HepG2 (cell line): ENCODE data around the gene AADAT. TPM values are rescaled to one million over a fixed set of nuclear protein-coding genes. Genes with fewer than 3 reads are reported as not detected.

ENCODE experiments used
- ATAC-seq: fragments of 200-7000 bp; cut with Tn5 transposase; 3 replicates; pipeline ENCODE4 v1.9.1; 2020; ENCODE audit warnings: mild to moderate bottlenecking, moderate library complexity
- BruUV-seq: library from RNA; stranded (reverse); fragments of 400-500 nt; replicated peaks from 2 replicates; lab custom pipeline; 2021; lab: Mats Ljungman, UMichigan
- CTCF ChIA-PET: fragments of 300-600 bp; formaldehyde crosslinking; extraction: SDS; loops from one replicate; lab custom pipeline; 2021; ENCODE audit warnings: low total read pairs, inconsistent platforms, low intra/inter-chr PET ratio; lab: Yijun Ruan, JAX
- POLR2A ChIA-PET: fragments of 350-600 bp; sonication (Branson Sonifier 250); formaldehyde crosslinking; loops from one replicate; lab custom pipeline; 2020; ENCODE audit warnings: antibody characterized with exemption, inconsistent platforms; lab: Yijun Ruan, JAX
- DNase-seq: peaks from one replicate; pipeline ENCODE4 v3.0.0-alpha.2; 2015; ENCODE audit warnings: low spot score
- FAIRE-seq: peaks from 3 replicates; lab custom pipeline; 2011; peaks lifted over from hg19 to GRCh38; lab: Jason Lieb, UNC
- H2AFZ ChIP-seq: one replicate; pipeline ENCODE4 v1.6.1; 2011; ENCODE audit warnings: low read length, inconsistent platforms
- H3K27ac ChIP-seq: fragments of 300-600 bp; 3 replicates; pipeline ENCODE4 v1.8.0; 2011; ENCODE audit warnings: mixed run types, mild to moderate bottlenecking, mixed read lengths, low read length, inconsistent platforms; ENCODE audit not compliant: insufficient read depth; ENCODE audit errors: extremely low read length
- H3K27me3 ChIP-seq, 2 experiments: fragments of 200-600 bp in 1 of 2; 2 replicates in 1 of 2; 3 replicates in 1 of 2; pipeline versions ENCODE4 v1.6.0 to v1.8.0; 2011; ENCODE audit warnings: low read length in 2 of 2, mild to moderate bottlenecking in 2 of 2, moderate library complexity in 2 of 2, inconsistent platforms in 1 of 2; ENCODE audit not compliant: insufficient read depth in 2 of 2, control insufficient read depth in 1 of 2
- H3K36me3 ChIP-seq, 2 experiments: fragments of 200-600 bp in 1 of 2; replicated peaks in 1 of 2; 2 replicates in 1 of 2; 3 replicates in 1 of 2; pipeline versions ENCODE4 v1.5.1 to v1.8.0; 2011; ENCODE audit warnings: low read length in 2 of 2, inconsistent platforms in 1 of 2; ENCODE audit not compliant: insufficient read depth in 2 of 2, control insufficient read depth in 1 of 2
- H3K4me1 ChIP-seq: 2 replicates; pipeline ENCODE4 v1.5.1; 2012; ENCODE audit warnings: low read length, inconsistent platforms; ENCODE audit not compliant: insufficient read depth
- H3K4me2 ChIP-seq: 2 replicates; pipeline ENCODE4 v1.6.0; 2011; ENCODE audit warnings: low read depth, low read length, inconsistent platforms
- H3K4me3 ChIP-seq, 3 experiments: fragments of 200-600 bp in 1 of 3; sonication (generic), shearing (Covaris generic) in 1 of 3; replicated peaks in 1 of 3; 2 replicates each; pipeline ENCODE4 v1.5.1; 2011 to 2016; ENCODE audit warnings: low read length in 3 of 3, inconsistent platforms in 2 of 3, low read depth in 2 of 3, mild to moderate bottlenecking in 2 of 3, control low read depth in 1 of 3, mixed read lengths in 1 of 3; ENCODE audit not compliant: insufficient read depth in 1 of 3
- H3K79me2 ChIP-seq: one replicate; pipeline ENCODE4 v1.6.1; 2011; ENCODE audit warnings: low read length, inconsistent platforms; ENCODE audit not compliant: insufficient read depth
- H3K9ac ChIP-seq: 2 replicates; pipeline ENCODE4 v1.6.0; 2011; ENCODE audit warnings: mild to moderate bottlenecking, low read depth, low read length, inconsistent platforms; ENCODE audit not compliant: insufficient read depth
- H3K9me3 ChIP-seq: 2 replicates; pipeline ENCODE4 v1.5.1; 2012; ENCODE audit warnings: mild to moderate bottlenecking, low read length
- H4K20me1 ChIP-seq: 2 replicates; pipeline ENCODE4 v1.6.0; 2011; ENCODE audit warnings: inconsistent platforms, mild to moderate bottlenecking, low read length, moderate library complexity; ENCODE audit not compliant: insufficient read depth
- ATF7 ChIP-seq, 2 experiments: fragments of 450-650 bp in 1 of 2; sonication (generic) in 1 of 2; formaldehyde crosslinking in 1 of 2; IDR thresholded peaks; 2 replicates each; pipeline versions ENCODE4 v1.4.0 to v1.6.1; 2016 to 2020; ENCODE audit warnings: antibody characterized with exemption in 1 of 2, mild to moderate bottlenecking in 1 of 2, missing genetic modification reagents in 1 of 2
- ATM ChIP-seq: fragments of 450-650 bp; IDR thresholded peaks from 2 replicates; pipeline ENCODE4 v1.7.1; 2017; ENCODE audit warnings: mild to moderate bottlenecking, borderline replicate concordance
- JDP2 ChIP-seq: sonication (generic); formaldehyde crosslinking; IDR thresholded peaks from 2 replicates; pipeline ENCODE4 v1.8.1; 2022; ENCODE audit warnings: missing genetic modification reagents, borderline replicate concordance
- KDM5B ChIP-seq: sonication (generic); formaldehyde crosslinking; IDR thresholded peaks from 2 replicates; pipeline ENCODE4 v1.4.0; 2020; ENCODE audit warnings: missing genetic modification reagents, mild to moderate bottlenecking, borderline replicate concordance
- LRRFIP1 ChIP-seq: sonication (generic); formaldehyde crosslinking; conservative IDR thresholded peaks from 2 replicates; pipeline ENCODE4 v1.4.0; 2020; ENCODE audit warnings: missing genetic modification reagents
- NFKB2 ChIP-seq: sonication (generic); formaldehyde crosslinking; IDR thresholded peaks from 2 replicates; pipeline ENCODE4 v1.4.0; 2020; ENCODE audit warnings: missing genetic modification reagents, borderline replicate concordance
- PBX2 ChIP-seq: IDR thresholded peaks from 2 replicates; pipeline ENCODE4 v1.6.1; 2016; ENCODE audit warnings: control low read depth
- SYNCRIP ChIP-seq: fragments of 200-400 bp; formaldehyde crosslinking; IDR thresholded peaks from 2 replicates; pipeline ENCODE4 v1.6.1; 2018; ENCODE audit warnings: mild to moderate bottlenecking, low read depth, low read length; ENCODE audit not compliant: insufficient read depth
- TBL1XR1 ChIP-seq: fragments of 150-350 bp; IDR thresholded peaks from 2 replicates; pipeline ENCODE4 v1.6.1; 2014; ENCODE audit warnings: borderline replicate concordance, low read length; ENCODE audit not compliant: partially characterized antibody
- ZNF781 ChIP-seq: sonication (generic); formaldehyde crosslinking; IDR thresholded peaks from 2 replicates; pipeline ENCODE4 v1.5.1; 2020; ENCODE audit warnings: borderline replicate concordance, mild to moderate bottlenecking, missing genetic modification reagents; ENCODE audit errors: not compliant biosample characterization
- WGBS: methylation state at CpG from one replicate; pipeline ENCODE4 v1.1.6; 2017; ENCODE audit warnings: low lambda C conversion rate; 5-methylcytosine and 5-hydroxymethylcytosine counted together
- in situ Hi-C: cut with HindIII; loops from 2 replicates; pipeline ENCODE4 v1.10.0; 2017; ENCODE audit warnings: low pct_unique_long_range_greater_than_20kb; ENCODE audit not compliant: extremely low pct_ligation_motif_present
- intact Hi-C: fragments of 100-400 bp; cut with micrococcal nuclease; formaldehyde crosslinking; loops from one replicate; pipeline ENCODE4 v1.10.0; 2022; ENCODE audit not compliant: unreplicated experiment
- polyA plus RNA-seq, 8 experiments: library from polyadenylated mRNA; depleted of rRNA in 3 of 8; stranded (reverse) in 7 of 8; unstranded in 1 of 8; fragments of >200 nt; fragmentation: Illumina TruSeq in 4 of 8; extraction: Trizol in 4 of 8; gene quantifications; 2 replicates each; pipeline versions ENCODE4 v1.2.1 to v1.2.3, GENCODE V29; 2011 to 2016; ENCODE audit warnings: low read depth in 4 of 8, missing spikeins in 1 of 8, mixed read lengths in 1 of 8; ENCODE audit not compliant: insufficient read depth in 1 of 8
- total RNA-seq, 5 experiments: library from RNA; depleted of rRNA; stranded (reverse); fragments of >200 nt; fragmentation: Illumina TruSeq; extraction: Trizol; gene quantifications; 2 replicates each; pipeline ENCODE4 v1.2.3, GENCODE V29; 2016; ENCODE audit warnings: low read depth in 1 of 5
- TF ChIP-seq, protein P1 (sequence below): IDR thresholded peaks from 2 replicates; pipeline ENCODE4 v1.6.1; 2018; ENCODE audit warnings: missing genetic modification reagents

Gene AADAT
- total and polyA plus RNA-seq, 2 of the 13 experiments (the other 11 are each of a cell fraction or from before 2014, with no cell fraction given) = 6.1 to 9.1 TPM

GRCh38 chr4:170049766-170050165 lies 40.0 kb downstream of the AADAT start:
- Histone ChIP-seq H3K4me1 (no peaks in the 10 kb centered on the region), H3K36me3 (no peaks in the 10 kb centered on the region), H4K20me1 (no peaks in the 10 kb centered on the region), H3K4me2 (no peak overlapping the region), H3K4me3 (no peak overlapping the region)
- no peak for ATAC-seq
- FAIRE-seq = no peak
- 57% methylated on average over 6 of the region's 6 CpGs for WGBS
- no peak for TF ChIP-seq PBX2 (CRISPR knock-in tag)
- no peak for TF ChIP-seq LRRFIP1 (CRISPR knock-in tag)
- TF ChIP-seq ATF7 (IDR thresholded peaks at IDR 0.05) = no peak
- no peak for TF ChIP-seq ATF7 (CRISPR knock-in tag; IDR thresholded peaks at IDR 0.05)
- no peak for TF ChIP-seq JDP2
- TF ChIP-seq, protein P1, sequence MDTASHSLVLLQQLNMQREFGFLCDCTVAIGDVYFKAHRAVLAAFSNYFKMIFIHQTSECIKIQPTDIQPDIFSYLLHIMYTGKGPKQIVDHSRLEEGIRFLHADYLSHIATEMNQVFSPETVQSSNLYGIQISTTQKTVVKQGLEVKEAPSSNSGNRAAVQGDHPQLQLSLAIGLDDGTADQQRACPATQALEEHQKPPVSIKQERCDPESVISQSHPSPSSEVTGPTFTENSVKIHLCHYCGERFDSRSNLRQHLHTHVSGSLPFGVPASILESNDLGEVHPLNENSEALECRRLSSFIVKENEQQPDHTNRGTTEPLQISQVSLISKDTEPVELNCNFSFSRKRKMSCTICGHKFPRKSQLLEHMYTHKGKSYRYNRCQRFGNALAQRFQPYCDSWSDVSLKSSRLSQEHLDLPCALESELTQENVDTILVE (CRISPR knock-in tag) = no peak
- TF ChIP-seq KDM5B (CRISPR knock-in tag) = no peak
- no peak for TF ChIP-seq SYNCRIP
- TF ChIP-seq ZNF781 (CRISPR knock-in tag) = no peak
- TF ChIP-seq NFKB2 (CRISPR knock-in tag) = no peak
- no peak for TF ChIP-seq TBL1XR1
- TF ChIP-seq ATM = no peak
- TF ChIP-seq, all 625 proteins: peak for 0
- CTCF ChIA-PET = no interaction called here
- Histone ChIP-seq H2AFZ (no peak overlapping the region), H3K9me3 (no peaks in the 10 kb centered on the region), H3K9ac (no peak overlapping the region), H3K27me3 (no peaks in the 10 kb centered on the region), H3K79me2 (no peaks in the 10 kb centered on the region), H3K27ac (no peak overlapping the region)
- intact Hi-C loops = loop anchor here (5.0 kb wide), 1 partner anchor 257 kb away; no protein-coding TSS in a partner anchor
- in situ Hi-C loops = loop anchor here (10.0 kb wide), 1 partner anchor 245 kb away; no protein-coding TSS in a partner anchor
- no peak for DNase-seq
- no TSS peak for BruUV-seq
- POLR2A ChIA-PET = no interaction called here
